Ovary (tissue), 9 donors: ENCODE data around the gene SRMS. TPM values are rescaled to one million over a fixed set of nuclear protein-coding genes. Genes with fewer than 3 reads are reported as not detected.

Experiments used
- DNase-seq, 5 donors: peaks; one replicate each; pipeline ENCODE4 v3.0.0-alpha.2; 2019 to 2020
- H3K27ac ChIP-seq, 2 donors: fragments of 200-600 bp; one replicate each; pipeline versions ENCODE4 v1.5.1 to v1.8.0; 2019 to 2022
- H3K27me3 ChIP-seq: fragments of 200-600 bp; one replicate; pipeline ENCODE4 v1.8.0; 2022
- H3K36me3 ChIP-seq: fragments of 200-600 bp; sonication (generic); one replicate; pipeline ENCODE4 v1.5.1; 2019
- H3K4me1 ChIP-seq: one replicate; pipeline ENCODE4 v1.8.1; 2013; ENCODE audit warnings: mild to moderate bottlenecking, moderate library complexity; ENCODE audit not compliant: insufficient read depth
- H3K4me3 ChIP-seq: fragments of 200-600 bp; sonication (generic); one replicate; pipeline ENCODE4 v1.5.1; 2017
- H3K9me3 ChIP-seq, 2 donors: fragments of 200-600 bp in 1 of 2; sonication (generic) in 1 of 2; one replicate each; pipeline versions ENCODE4 v1.5.1 to v1.8.1; 2013 to 2019; ENCODE audit warnings: mild to moderate bottlenecking in 1 of 2, moderate library complexity in 1 of 2
- CTCF ChIP-seq, 3 donors: fragments of 450-650 bp in 2 of 3; fragments of 200-600 bp in 1 of 3; IDR thresholded peaks; one replicate each; pipeline versions ENCODE4 v1.5.1 to v1.8.0; 2016 to 2022; ENCODE audit warnings: antibody characterized with exemption in 3 of 3, mild to moderate bottlenecking in 1 of 3
- EP300 ChIP-seq: sonication (generic); formaldehyde crosslinking; IDR thresholded peaks from one replicate; pipeline ENCODE4 v1.6.1; 2017; ENCODE audit warnings: antibody characterized with exemption
- POLR2A ChIP-seq: fragments of 450-650 bp; IDR thresholded peaks from one replicate; pipeline ENCODE4 v1.6.1; 2017; ENCODE audit warnings: antibody characterized with exemption, mild to moderate bottlenecking, moderate library complexity
- WGBS, 3 donors: extraction: QIAGEN DNeasy Blood & Tissue Kit in 1 of 3; methylation state at CpG; one replicate each; pipeline versions ENCODE4 v1.1.5 to v1.1.7; 2013 to 2017; 5-methylcytosine and 5-hydroxymethylcytosine counted together
- intact Hi-C, 4 donors: fragments of 100-400 bp; cut with DNase I; formaldehyde crosslinking; loops; one replicate each; pipeline versions ENCODE4 v1.11.0 to v1.15.1; 2022 to 2023
- polyA plus RNA-seq, 2 donors: library from polyadenylated mRNA; stranded (reverse); fragments of 200-250 nt in 1 of 2; fragments of 350-450 nt in 1 of 2; fragmentation: Illumina TruSeq in 1 of 2; extraction: RNeasy Lipid Tissue Mini Kit (QIAGEN cat#74804) in 1 of 2; gene quantifications; one replicate each; pipeline ENCODE4 v1.2.3, GENCODE V29; 2013 to 2014
- total RNA-seq, 7 donors: library from RNA; depleted of rRNA in 2 of 7; stranded (reverse); fragments of >200 nt in 2 of 7; fragmentation: NEBNext Ultra II Directional in 3 of 7; extraction: Animal tissue kit (Norgen Biotek cat#: 25700) in 3 of 7; gene quantifications; one replicate each; pipeline versions ENCODE4 v1.1.0 to v1.2.4, GENCODE V29; 2016 to 2023
- donor health status: DM: no; HTN: no; CAD: no; lungs with moderate emphysema.
- donor health status: DM: no; HTN: no; CAD: no.
- donor health status: Bipolar disorder and iron deficiency.
- donor health status: DM: yes; HTN: yes; CAD: no.
- donor health status: DM: no; HTN: no; CAD: no.
- donor health status: DM: yes; HTN: yes; CAD: no.

The SRMS gene
- total and polyA plus RNA-seq, 9 donors, result not detected

DNA sequence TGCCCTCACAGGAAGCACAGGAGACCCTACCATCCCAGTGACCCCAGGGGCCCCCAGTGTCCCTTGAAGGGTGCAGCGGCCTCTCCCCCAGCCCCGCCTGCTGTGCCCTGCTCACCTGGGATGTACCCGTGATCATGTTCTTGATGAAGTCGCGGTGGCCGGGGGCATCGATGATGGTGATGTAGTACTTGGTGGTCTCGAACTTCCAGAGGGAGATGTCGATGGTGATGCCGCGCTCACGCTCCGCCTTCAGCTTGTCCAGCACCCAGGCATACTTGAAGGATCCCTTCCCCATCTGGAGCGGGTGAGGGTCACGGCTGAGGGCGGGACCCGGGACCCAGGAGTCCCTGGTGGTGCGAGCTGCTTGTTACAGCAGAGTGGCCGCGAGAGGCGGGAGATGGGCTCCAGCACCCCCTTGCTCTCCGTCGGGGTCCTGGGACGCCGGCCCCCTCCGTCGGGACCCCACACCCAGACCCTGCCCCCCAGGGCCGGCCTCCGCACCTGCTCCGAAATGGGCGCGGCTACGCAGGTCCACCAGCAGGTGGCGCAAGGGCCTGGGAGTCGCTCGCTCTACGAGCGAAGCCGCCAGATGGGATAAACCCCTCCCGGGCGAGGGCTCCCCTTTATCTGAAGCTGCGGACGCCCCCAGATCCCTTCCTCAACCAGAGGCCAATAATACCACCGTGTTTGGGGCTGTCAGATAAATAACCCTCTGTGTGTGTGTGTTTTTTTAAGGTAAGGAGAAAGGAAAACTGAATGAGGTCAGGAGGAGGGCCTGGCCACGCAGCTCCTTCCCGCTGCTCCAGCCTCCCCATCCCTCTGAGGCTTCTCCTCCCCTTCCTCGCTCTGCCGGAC is 51.6 kb downstream of the SRMS start:
- Histone ChIP-seq H3K27ac (no peak overlapping the region), H3K9me3 (no peaks in the 10 kb centered on the region), H3K27me3 (no peaks in the 10 kb centered on the region), H3K36me3 (no peaks in the 10 kb centered on the region), H3K4me1 (peaks cover 4% of the 10 kb centered on the region), H3K4me3 (peak overlapping the region; percentile 31)
- intact Hi-C loops, result no loop called here
- no peak for TF ChIP-seq EP300
- peak; percentile 70 to 75 (median 71) for TF ChIP-seq CTCF (IDR thresholded peaks at IDR 0.05)
- DNase-seq, result peak; percentile 56 to 75 (median 70)
- WGBS, 3 donors, result 20 to 24% (median 21%) methylated on average over 47 to 48 of the region's 48 CpGs

DNA sequence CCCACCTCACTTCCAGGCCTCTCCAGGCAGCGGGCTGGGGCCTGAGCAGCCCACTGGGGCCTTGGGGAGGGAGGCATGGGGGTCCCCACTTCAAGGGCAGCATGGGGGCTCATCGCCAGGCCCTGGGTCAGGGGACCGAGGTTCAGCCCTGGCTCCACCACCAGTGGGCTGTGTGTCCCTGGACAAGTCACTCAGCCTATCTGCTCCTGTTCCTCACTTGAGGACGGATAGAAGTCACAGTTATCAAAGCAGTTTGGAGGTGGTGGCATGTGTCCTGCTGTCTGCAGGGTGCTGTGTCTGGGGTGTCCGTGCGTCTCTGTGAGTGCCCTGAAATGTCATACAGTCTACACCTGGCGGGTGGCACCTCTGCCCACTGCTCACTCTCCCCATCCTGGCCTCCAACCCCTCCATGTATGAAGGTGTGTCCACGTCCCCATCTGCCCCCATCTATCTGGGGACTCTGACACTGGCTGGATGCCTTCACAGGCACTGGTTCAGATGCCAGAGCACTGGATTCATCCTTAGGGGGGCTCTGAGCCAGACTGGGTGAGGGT is 52.3 kb downstream of the SRMS start:
- Histone ChIP-seq H3K4me1 (peaks cover 4% of the 10 kb centered on the region), H3K27ac (no peak overlapping the region), H3K36me3 (no peaks in the 10 kb centered on the region), H3K9me3 (no peaks in the 10 kb centered on the region), H3K4me3 (no peak overlapping the region), H3K27me3 (no peaks in the 10 kb centered on the region)
- TF ChIP-seq CTCF (IDR thresholded peaks at IDR 0.05) (no peak), EP300 (no peak), POLR2A (no peak)
- intact Hi-C loops, result no loop called here
- DNase-seq, result no peak
- WGBS, 3 donors, result 69 to 77% (median 71%) methylated on average over 7 to 8 of the region's 8 CpGs

DNA sequence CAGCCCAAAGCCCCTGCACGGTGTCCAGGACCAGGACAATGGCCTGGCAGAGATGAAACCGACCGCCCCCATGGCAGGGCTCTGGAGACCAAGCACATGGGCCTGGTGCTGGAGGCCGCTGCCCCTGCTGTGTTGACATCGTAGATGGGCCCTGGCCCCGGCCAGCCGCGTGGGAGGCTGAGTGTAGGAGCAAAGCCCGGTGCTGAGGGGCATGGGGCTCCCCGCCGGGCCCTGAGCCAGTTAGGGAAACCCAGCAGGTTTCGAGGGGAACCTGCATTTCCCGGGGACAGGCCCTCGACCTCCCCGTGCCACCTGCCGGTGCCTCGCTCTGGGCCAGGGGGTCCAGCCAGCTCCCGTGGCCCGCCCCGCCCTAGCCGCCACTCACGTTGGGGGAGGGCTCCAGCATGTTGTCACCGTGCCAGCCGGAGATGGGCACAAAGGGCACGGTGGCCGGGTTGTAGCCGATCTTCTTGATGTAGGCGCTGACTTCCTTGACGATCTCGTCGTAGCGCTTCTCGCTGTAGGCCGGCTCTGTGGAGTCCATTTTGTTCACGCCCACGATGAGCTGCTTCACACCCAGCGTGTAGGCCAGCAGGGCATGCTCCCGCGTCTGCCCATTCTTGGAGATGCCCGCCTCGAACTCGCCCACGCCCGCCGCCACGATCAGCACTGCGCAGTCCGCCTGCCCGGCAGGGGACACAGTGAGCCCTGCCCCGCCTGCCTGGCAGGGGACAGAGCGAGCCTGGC is 53.0 kb downstream of the SRMS start:
- no peak for DNase-seq
- no peaks in the 10 kb centered on the region for H3K36me3 ChIP-seq
- no peak overlapping the region for H3K27ac ChIP-seq
- H3K4me1 ChIP-seq, result peaks cover 4% of the 10 kb centered on the region
- H3K9me3 ChIP-seq, result no peaks in the 10 kb centered on the region
- H3K27me3 ChIP-seq, result no peaks in the 10 kb centered on the region
- 77 to 82% (median 78%) methylated on average over 45 to 51 of the region's 51 CpGs for WGBS, 3 donors
- TF ChIP-seq EP300 (no peak), CTCF (IDR thresholded peaks at IDR 0.05) (no peak), POLR2A (no peak)
- intact Hi-C loops, result no loop called here
- no peak overlapping the region for H3K4me3 ChIP-seq

GRCh38 chr20:63494084-63494419 is 53.5 kb downstream of the SRMS start:
- no peak for TF ChIP-seq POLR2A
- no peak for TF ChIP-seq CTCF (IDR thresholded peaks at IDR 0.05)
- no peak for TF ChIP-seq EP300
- Histone ChIP-seq H3K27ac (no peak overlapping the region), H3K27me3 (no peaks in the 10 kb centered on the region), H3K4me3 (no peak overlapping the region), H3K36me3 (no peaks in the 10 kb centered on the region), H3K4me1 (peaks cover 2% of the 10 kb centered on the region), H3K9me3 (no peaks in the 10 kb centered on the region)
- intact Hi-C loops, result no loop called here
- WGBS, 3 donors, result 79 to 86% (median 86%) methylated on average over 6 to 7 of the region's 7 CpGs
- no peak for DNase-seq
